NCI-H128 (cell line): Measurements from ENCODE around the gene TMEFF1.

Experiments
- DNase-seq: peaks from one replicate; lab custom pipeline; 2025; ENCODE audit not compliant: unreplicated experiment; lab: John Stamatoyannopoulos, UW

TMEFF1 gene

GRCh38 chr9:100598641-100599145 lies 125.7 kb downstream of the TMEFF1 start:
- peak; percentile 81 for DNase-seq

DNA sequence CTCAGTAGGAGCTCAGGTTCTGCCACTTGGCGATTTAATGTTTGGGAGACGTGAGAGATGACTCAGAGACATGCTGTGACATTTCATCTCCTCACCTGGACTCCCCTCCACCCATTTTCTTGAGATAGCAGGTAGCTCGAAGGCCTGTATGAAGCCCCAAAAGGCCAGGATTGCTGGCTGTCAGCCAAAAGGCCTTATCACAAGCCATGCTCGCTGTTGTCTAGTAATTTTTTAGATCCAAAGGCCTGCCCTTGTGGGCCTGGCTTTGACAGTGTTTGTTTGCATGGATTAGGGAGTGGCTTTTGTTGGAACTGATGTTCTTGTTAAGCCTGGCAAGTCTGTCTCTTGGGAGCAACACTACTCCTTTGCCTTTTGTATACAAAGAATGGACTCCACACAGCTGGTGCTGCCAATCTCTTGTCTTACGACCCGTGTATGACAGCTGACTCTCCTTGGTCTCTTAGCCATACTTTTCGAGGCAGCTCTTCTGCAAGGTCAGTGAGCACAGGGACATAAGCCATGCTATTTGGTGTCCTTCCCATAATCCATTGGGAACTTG lies 127.7 kb downstream of the TMEFF1 start:
- peak; percentile 7 for DNase-seq

GRCh38 chr9:100601216-100601615 lies 128.3 kb downstream of the TMEFF1 start:
- peak; percentile 48 for DNase-seq

DNA sequence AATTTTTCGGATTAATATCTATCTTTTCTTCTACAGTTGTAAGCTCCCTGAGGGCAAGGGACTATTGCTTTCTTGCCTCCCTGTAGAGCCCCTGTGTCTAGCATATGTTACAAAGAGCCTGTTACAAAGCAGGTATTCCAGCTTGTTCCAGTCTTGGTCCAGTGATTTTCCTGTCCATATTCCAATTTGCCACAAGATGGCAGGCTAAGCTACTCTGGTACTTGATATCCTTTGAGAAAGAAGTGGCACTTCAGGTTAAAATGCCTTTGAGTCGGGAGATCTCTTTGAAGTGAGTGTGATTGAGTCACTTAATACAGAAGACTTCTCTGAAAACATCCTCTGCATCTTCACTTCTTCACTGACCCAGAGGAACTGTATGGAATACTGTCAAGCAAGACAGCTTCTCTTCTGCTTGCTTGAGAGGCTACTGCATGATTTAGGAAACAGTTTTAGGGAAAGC lies 129.4 kb downstream of the TMEFF1 start:
- peak; percentile 17 for DNase-seq

DNA sequence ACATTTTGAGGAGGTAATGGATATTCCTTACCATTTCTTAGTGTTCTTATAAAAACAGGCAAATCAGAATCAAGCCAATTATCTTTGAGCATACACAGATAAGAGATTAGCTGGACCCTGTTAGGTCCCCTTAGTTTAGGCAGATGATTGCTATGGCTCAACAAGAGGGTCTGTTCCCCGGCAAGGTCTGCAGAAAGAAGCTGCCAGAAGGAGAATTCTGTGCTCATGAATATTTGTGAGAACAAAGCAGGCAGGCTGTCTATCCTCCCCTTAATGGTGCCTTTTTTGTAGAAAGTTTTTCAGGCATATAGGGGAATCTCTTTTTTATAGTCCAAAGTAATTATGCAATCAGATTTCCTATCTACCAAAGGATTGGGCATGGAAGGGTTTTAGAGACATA lies 132.5 kb downstream of the TMEFF1 start:
- DNase-seq = no peak

DNA sequence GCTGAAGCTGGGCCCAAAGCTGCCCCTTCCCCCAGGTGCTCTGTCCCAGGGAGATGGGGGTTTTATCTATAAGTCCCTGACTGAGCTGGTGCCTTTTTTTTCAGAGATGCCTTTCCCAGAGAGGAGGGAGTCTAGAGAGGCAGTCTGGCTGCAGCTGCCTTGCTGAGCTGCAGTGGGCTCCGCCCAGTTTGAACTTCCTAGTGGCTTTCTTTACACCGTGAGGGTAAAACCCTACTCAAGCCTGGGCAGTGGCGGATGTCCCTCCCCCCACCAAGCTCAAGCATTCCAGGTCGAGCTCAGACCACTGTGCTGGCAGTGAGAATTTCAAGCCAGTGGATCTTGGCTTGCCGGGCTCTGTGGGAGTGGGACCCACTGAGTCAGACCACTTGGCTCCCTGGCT lies 146.2 kb downstream of the TMEFF1 start:
- DNase-seq = no peak

GRCh38 chr9:100619665-100620064 lies 146.7 kb downstream of the TMEFF1 start:
- no peak for DNase-seq

- DNase-seq = no peak
Observed at GRCh38 chr9:100623969-100624368, 151.0 kb downstream of the TMEFF1 start.

GRCh38 chr9:100626949-100627348 lies 154.0 kb downstream of the TMEFF1 start:
- no peak for DNase-seq
